GM18520 (cell line): ENCODE measurements around the gene PTPRT.

Experiments used
- ATAC-seq: cut with Tn5 transposase; IDR thresholded peaks from one replicate; pipeline ENCODE4 v1.9.1; 2021; ENCODE audit not compliant: unreplicated experiment

Gene PTPRT

DNA sequence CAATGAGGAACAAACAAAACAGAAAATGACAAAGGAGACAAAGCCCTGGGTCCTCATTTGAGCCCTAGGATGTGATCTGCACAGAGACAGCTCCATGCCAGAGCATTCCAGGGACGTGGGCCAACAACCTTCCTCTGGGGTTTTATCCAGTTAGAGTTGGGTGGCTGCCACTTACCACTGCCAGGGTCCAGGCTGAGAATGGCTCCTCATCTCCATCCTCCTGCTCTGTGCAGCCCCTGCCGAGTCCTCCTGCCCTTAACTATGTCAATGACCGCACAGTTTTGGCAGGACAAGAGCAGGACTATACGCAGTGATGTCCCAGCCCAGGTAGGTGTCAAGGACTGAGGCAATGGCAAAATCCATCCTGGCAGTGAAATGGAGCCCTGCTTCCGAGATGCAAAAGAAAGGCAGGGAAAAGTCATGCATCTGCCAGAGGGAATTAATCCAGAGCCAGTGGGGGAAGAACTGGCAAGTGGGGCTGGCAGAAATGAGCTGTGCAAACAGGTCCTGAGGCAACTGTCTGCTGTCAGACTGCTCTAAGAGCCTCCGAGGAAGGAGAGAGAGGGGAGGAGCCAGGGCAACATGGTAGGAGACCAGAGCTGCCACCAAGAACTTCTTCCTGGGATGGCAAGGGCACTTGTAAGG is 449.4 kb downstream of the PTPRT start:
- ATAC-seq, result no peak

DNA sequence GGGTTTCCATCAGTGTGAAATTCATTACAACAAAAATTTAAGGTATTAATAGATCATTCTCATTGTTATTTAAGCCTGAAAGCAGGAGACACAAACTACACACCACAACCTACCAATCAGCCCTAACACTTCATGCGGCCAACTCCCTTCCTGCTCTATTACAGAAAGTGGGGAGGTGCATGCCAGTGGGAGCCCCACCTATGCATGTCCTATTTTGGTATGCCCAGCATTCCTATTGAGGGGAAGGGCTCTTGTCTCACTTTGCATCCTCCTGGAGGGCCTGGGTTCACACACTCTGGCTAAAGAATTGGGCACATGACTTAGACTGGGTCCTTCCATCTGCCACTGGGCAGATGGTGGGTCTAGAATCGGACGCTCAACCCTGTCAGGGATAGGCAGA is 450.0 kb downstream of the PTPRT start:
- ATAC-seq, result no peak

DNA sequence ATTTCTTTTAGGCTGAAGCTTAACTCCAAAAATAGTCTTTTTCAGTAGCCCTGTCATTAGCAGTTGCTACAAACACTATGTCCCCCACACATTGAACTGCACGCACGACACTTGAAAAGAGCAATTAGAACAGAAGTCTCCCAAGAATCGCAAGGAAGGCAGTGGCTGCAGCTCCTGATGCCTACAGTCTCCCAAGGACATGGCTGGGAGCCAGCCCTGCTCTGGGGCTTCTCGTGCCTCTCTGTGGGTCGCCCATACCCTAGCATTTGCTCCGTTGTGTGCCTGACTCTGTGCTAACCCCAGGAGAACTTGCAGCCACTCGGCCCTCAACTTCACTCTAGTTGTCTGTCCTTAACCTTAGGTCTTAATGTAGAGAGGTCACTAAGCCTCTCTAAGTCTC is 454.2 kb downstream of the PTPRT start:
- ATAC-seq, result no peak

DNA sequence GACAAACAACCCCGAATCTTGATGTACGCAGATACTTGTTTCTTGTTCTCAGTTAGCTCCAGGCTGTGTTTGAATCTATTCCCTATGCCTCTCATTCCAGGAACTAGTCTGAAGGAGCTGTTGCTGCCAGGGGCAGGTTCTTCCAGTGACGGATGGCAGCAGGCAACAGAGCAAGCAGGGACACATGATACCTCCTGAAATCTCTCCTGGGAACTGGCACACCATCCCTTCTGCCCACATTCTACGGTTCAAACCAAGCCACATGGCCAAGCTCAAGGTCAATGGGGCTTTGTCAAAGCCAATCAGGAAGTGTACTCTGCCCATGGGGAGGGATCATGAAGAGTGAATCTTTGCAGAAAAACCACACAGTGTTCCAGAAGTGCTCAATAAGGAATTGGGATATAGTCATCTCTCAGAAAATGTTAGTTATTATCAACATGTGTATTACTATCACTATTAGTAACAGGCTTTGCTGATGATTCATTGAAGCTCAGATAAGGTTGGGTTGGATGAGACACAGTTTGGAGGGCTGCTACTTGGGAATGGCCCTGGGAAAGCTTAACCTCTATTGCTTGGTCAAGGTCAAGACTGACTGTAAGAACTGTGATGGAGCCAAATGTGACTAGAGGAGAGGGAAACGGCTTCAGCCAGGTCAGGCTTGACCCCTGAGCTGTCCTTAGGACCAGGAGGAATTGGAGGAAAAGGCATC is 454.9 kb downstream of the PTPRT start:
- ATAC-seq, result no peak

DNA sequence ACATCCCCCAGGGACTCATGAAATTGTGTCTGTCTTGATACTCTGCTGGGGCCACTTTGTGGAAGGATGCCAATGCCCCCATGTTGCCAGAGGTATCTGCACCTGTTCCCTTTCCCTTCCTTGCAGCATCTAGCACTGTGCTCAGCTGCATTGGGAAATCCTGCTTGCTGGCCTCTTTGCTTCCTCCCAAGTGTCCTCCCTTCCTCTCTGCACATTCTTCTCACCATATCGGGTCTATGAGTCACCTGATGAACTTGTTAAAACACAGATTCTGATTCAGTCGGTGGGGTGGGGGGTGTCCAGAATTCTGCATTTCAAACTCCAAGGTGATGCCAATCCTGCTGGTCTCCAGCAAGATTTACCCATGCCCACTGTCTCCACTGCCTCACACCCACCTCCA is 467.8 kb downstream of the PTPRT start:
- no peak for ATAC-seq

DNA sequence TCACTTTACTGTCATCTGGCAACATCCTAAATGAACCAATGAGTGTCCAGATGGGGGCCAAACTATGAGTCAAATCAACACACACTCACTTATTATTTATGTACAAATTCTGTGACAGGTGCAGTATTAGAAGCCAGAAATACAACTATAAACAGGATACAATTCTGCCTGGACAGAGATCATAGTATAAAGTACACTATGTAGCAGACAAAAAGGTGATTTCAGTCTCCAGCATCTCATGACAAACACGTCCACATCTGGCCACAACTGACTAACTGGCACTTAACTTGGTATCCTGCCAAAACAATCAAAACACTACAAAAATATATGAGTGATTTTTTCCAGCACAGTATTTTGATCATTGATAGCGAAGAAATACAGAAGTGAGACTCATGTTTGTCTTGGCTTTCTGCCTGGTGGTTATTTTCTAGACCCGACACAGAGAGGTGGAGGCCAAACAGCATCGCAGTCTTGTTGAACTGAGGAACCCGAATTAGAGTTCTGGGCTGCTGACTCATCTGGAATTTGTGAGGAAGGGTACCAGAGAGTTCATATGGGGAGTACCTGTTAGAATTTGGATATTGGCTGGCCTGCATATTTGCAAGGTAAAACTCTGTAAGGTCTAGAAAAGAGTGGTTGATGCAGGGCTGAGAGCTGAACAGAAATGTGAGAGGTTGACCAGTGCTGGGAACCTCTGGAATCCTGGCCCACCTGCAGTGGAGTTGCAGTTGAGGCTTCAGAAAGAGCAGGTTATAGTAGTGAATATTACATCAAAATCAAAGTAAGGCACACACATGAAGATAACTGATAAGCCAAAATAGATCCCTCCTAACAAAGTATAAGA is 475.2 kb downstream of the PTPRT start:
- ATAC-seq, result no peak

DNA sequence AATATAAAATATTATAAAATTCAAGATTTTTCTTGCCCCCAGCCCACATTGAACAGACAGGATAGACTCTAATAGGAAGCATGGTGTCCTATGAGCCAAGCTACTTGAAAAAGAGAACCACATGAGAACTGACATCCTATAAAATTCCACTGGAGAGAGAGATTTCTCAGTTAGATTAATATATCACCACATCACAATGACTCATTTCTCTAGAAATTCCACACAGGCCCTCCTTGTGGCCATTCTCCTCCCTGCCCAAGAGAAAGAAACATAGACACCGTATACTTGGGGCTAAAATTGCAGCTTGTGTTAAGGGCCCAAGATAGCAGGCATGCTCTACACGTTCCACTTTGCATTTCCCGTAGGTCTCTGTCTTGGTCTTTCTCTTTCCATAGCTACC is 481.4 kb downstream of the PTPRT start:
- ATAC-seq, result no peak

DNA sequence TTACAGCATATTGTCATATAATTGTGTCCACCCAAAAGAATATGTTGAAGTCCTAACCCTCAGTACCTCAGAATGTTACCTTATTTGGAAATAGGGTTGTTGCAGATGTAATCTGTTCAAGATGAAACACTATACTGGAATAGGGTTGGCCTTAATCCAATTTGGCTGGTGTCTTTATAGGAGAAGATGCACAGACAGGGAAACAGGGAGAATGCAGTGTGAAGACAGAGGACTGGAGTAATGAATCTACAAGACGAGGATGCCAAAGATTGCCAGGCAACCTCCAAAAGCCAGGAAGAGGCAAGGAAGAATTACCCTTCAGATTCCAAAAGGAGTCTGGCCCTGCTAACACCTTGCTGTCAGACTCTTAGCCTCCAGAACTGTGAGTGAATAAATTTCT is 482.9 kb downstream of the PTPRT start:
- ATAC-seq, result no peak

DNA sequence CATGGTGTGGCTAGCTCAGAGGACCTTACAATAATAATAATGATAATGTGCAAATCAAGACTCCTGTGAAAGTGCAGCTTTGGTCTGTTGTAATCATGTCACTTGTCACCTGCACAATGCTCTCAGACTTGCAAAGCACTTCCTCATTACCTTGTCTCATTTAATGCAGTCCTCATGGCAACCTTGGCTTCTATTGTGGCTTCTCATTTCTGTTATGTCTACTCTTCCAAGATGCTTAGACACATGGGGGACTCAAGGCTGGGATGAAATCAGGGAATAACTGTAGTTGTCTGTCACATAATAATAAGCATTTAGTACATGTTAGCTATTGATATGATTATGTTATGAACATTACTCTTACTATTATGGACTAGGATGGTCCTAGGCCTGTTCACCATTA is 484.2 kb downstream of the PTPRT start:
- no peak for ATAC-seq

DNA sequence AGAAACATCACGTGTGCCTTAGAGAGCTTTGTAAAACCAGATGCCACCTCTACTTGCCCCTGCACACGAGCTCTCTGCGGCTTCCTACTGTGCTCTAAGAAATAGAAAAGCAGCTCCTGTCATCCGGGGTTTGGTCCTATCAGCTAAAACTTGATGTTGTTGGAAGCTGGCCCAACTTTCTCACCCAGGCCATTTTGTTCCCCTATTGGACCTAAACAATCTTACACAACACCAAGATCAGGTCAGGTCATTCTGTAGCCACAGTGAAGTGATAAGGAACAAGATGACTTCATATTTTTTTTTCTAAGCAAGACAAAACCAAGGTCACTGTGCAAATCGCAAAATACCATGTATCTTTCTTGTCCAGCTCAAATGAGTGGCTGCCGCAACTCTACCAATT is 486.0 kb downstream of the PTPRT start:
- no peak for ATAC-seq

DNA sequence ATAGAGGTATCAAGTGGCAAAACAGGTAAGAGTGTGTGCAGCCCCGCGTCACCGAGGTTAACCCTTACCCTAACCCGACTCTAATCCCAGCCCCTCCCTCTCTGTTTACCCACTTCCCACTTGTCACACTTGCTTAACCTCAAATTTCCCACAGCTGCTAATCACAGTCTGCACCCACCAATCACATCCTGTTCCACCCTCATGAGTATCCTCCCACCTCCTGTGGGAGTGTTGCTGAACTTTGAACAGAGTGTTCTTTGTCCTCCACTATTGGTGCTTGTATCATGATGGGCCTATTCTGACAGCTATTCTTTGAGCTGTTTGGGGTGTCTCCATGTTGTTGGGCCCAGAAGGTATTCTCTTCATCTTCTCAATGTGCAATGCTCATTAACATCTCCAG is 487.8 kb downstream of the PTPRT start:
- ATAC-seq, result no peak

DNA sequence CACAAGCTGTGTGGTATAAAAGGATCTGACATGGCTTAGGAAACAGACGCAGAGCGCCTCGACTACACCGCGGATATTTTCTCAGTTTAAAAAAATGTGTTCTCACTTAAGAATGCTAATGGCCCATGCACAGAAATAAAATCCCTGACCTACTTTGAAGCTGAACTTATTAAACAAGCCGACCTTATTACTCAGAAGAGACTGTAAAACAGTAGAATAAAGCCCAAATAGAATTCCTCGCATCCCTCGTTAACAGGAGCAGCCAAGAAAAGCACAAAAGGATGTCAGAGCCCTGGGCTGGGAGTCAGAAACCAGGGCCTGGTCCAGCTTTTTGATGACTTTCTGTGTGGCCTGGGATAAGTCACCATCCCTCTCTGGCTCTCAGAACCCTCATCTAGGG is 489.3 kb downstream of the PTPRT start:
- ATAC-seq, result no peak

DNA sequence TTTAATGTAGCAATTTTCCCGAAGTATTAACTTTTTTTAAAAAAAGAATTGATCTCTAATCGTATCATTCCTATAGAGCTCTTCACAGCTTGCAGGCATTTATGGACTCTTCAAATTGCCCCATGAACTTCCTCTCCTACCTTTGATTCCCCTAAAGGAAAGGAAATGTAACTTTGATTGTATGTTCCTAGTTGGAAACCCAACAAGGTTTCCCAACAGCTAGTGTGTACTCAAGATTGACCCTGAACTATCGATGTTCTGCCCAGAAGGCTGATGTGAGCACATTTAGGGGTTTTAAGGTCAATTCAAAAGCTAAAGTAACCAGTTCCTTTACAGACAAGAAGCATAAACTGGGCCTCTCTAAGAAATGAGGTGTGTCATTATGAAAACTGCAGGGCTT is 491.7 kb downstream of the PTPRT start:
- no peak for ATAC-seq

DNA sequence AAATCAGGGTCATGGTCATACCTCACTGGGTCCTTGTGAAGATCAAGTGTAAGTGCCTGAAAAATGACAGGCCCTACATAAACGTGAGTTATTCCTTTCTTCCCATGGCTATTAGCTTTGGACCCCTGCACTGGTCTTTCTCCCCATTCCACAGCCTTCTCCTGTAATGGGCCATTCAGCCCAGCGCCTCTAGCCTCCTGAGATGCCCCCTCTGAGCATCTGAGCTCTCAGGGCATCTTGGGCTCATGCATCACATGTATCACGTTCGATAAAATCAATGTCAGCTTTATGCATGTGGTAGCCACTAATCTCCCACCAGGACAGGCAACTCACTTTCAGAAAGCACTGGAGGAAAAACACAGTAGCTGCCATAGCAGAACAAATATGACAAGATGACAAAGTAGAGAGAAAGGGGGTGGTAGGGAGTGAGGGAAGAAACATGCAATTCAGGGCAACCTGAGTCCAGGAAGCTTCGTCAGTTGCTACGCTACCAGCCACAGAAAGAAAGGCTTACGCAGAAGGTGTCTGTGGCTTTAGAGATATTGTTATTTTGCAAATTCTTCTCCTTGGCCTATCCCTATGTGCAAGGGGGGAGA is 498.8 kb downstream of the PTPRT start:
- ATAC-seq, result no peak

DNA sequence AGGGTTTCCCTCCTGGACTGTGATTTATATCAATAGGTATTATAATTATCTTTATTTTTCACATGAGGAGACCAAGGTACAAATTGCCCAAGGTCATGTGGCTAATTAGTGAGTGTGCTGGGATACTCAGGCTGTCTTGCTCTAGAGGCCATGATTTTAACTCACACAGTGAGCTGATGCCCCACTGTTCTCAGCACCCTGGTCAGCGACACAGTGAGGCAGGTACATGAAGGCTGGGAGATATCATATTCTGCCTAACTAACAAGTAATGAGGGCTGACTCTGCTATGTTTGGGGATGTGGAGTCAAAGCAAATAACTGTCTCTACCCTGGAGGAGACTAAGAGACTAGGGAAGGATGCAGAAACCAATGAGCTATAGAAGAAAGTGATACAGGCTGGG is 501.1 kb downstream of the PTPRT start:
- no peak for ATAC-seq

DNA sequence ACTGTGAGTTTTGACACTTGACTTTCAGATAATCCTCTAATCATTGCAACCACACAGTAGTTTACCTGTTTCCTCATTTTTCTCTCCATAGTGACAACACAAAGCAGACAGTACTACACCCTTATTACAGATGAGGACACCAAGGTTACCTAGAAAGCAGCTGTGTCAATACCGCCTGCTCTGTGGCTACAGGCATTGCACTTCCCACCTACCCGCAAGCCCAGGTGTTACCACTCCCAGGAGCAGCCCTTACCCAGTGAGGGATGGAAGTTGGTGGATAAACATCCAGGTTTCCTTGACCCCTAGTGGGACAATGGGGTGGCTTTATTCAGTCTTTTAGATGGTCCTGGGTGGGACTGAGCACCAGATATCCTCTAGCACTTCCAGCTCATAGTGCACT is 503.6 kb downstream of the PTPRT start:
- ATAC-seq, result no peak

DNA sequence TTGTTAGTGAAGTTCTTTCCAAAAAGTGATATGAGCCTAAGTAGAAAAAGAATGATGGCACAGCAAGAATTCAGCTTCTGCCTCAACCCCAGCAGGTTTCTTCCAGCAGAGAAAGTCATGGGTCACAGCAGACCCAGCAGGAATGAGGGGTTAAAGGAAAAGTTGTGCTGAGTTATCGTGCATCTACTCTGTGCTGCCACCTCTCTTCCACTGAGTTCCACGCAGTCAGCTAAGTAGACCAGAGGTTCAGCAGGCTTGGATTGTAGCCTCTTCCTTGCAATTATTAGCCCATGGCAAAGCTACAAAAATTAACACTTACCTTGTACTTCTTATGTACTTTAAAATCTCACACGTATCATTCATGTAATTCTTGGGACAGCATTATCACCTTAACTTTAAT is 510.8 kb downstream of the PTPRT start:
- no peak for ATAC-seq

DNA sequence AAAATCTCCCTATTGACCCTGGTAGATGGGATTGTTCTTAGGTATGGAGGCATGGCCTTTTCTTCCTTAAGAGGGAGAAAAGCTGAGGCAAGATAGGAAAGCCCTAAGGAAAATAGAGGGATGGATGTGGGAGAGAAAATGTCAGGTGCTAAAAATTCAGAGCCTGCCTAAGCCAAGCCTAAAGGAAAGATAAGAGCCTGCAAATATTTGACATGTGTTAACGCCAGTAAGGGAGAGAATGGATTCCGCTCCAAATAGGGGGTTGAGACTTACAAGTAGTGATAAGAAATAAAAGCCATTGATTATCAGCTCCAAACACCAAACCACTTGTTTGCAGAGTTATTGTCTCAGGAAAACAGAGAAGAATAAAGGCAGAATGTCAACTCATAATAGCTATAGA is 533.6 kb downstream of the PTPRT start:
- no peak for ATAC-seq

DNA sequence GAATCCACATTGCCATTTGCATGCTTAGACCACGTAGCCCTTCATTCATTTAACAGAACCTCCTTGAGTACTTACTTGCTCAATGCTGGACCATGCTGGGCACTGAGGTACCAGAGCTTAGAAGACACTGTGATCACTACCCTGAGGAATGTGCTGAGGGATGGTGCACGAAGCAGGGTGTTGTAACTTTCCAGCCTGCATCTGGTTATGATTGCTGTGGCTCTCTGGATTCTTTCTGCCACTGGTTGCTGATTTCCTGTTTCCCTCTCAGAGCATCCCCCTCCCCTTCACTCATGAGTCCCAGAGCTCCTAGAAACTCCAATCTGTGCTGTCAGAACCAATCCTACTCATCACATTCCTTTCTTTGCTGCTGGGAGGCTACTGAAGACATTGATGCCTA is 537.4 kb downstream of the PTPRT start:
- no peak for ATAC-seq

DNA sequence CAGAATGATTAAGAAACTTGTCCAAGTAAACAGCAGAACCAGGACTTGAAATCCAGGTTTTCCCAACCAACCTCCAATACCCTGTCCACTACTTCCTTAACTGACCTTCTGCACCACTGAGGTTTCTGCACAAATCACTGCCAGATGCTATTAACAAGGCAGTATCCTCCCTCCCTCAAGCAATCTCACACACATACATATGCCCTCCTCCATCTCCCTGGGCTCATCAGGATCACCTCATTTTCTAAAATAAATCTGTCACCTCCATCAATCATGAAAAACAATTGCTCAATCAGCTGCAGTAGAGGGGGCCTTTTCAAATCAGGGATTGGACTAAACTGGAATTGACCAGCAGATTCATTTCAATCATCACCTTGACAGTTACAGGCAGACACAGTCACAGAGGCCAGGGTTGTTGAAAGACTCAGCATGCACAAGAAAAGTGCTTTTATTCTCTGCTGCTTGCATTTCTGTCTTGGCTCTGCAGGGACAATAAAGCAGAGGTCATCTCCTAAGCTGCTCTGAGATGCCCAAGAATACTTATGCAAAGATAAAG is 539.4 kb downstream of the PTPRT start:
- no peak for ATAC-seq

DNA sequence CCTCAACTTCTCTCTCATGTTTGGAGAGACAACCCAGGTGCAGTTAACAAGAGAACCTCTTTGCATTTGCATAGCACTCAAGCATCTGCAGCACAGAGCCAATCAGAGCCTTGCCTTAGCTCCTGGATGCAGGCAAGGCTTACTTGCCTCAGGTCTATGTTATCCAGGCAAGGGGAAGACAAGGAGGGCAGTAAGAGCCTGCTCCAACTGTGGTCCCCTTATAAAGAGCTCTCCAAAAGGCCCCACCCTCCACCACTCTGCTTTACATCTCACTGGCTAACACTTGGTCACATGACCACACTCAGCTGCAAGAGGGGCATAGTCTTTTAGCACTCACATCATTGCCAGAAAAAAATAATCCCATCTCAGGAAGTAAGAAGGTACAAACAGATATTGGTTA is 540.0 kb downstream of the PTPRT start:
- no peak for ATAC-seq
